Rectal smooth muscle tissue (tissue), 1 donor: Measurements from ENCODE around the gene SMARCAL1.

Experiments used
- H3K27ac ChIP-seq: one replicate; pipeline ENCODE4 v1.7.0; 2013; ENCODE audit warnings: low read depth, low read length, inconsistent platforms
- H3K27me3 ChIP-seq: one replicate; pipeline ENCODE4 v1.7.0; 2013; ENCODE audit warnings: low read length; ENCODE audit not compliant: control insufficient read depth, insufficient read depth
- H3K36me3 ChIP-seq: one replicate; pipeline ENCODE4 v1.7.0; 2013; ENCODE audit warnings: low read length; ENCODE audit not compliant: control insufficient read depth, insufficient read depth
- H3K4me1 ChIP-seq: one replicate; pipeline ENCODE4 v1.7.0; 2013; ENCODE audit warnings: low read length; ENCODE audit not compliant: control insufficient read depth, insufficient read depth
- H3K4me3 ChIP-seq: one replicate; pipeline ENCODE4 v1.7.0; 2013; ENCODE audit warnings: low read length
- H3K9ac ChIP-seq: one replicate; pipeline ENCODE4 v1.7.0; 2013; ENCODE audit warnings: low read length

Gene SMARCAL1

GRCh38 chr2:216404010-216404618, 8.2 kb upstream of the SMARCAL1 start:
- Histone ChIP-seq H3K4me3 (no peak overlapping the region), H3K4me1 (no peaks in the 10 kb centered on the region), H3K9ac (no peak overlapping the region), H3K36me3 (no peaks in the 10 kb centered on the region), H3K27me3 (no peaks in the 10 kb centered on the region), H3K27ac (no peak overlapping the region)

- H3K4me1 ChIP-seq, result no peaks in the 10 kb centered on the region
- no peak overlapping the region for H3K27ac ChIP-seq
- no peak overlapping the region for H3K9ac ChIP-seq
- no peak overlapping the region for H3K4me3 ChIP-seq
- no peaks in the 10 kb centered on the region for H3K27me3 ChIP-seq
- no peaks in the 10 kb centered on the region for H3K36me3 ChIP-seq
Observed at GRCh38 chr2:216405588-216405987, 6.7 kb upstream of the SMARCAL1 start.

- H3K36me3 ChIP-seq, result no peaks in the 10 kb centered on the region
- H3K27me3 ChIP-seq, result no peaks in the 10 kb centered on the region
- no peak overlapping the region for H3K9ac ChIP-seq
- no peak overlapping the region for H3K27ac ChIP-seq
- H3K4me1 ChIP-seq, result no peaks in the 10 kb centered on the region
- H3K4me3 ChIP-seq, result no peak overlapping the region
Observed at GRCh38 chr2:216406826-216407225, 5.5 kb upstream of the SMARCAL1 start.

- Histone ChIP-seq H3K36me3 (no peaks in the 10 kb centered on the region), H3K27me3 (no peaks in the 10 kb centered on the region), H3K9ac (no peak overlapping the region), H3K4me3 (no peak overlapping the region), H3K27ac (no peak overlapping the region), H3K4me1 (no peaks in the 10 kb centered on the region)
Observed at GRCh38 chr2:216408426-216409290, 3.6 kb upstream of the SMARCAL1 start.

- H3K9ac ChIP-seq, result no peak overlapping the region
- H3K36me3 ChIP-seq, result no peaks in the 10 kb centered on the region
- H3K4me1 ChIP-seq, result no peaks in the 10 kb centered on the region
- H3K4me3 ChIP-seq, result no peak overlapping the region
- no peaks in the 10 kb centered on the region for H3K27me3 ChIP-seq
- no peak overlapping the region for H3K27ac ChIP-seq
Observed at GRCh38 chr2:216410550-216410949, 1.7 kb upstream of the SMARCAL1 start.

GRCh38 chr2:216413882-216414281, 1.6 kb downstream of the SMARCAL1 start:
- no peak overlapping the region for H3K9ac ChIP-seq
- no peak overlapping the region for H3K4me3 ChIP-seq
- no peaks in the 10 kb centered on the region for H3K36me3 ChIP-seq
- H3K27ac ChIP-seq, result no peak overlapping the region
- no peaks in the 10 kb centered on the region for H3K27me3 ChIP-seq
- H3K4me1 ChIP-seq, result no peaks in the 10 kb centered on the region

- no peaks in the 10 kb centered on the region for H3K27me3 ChIP-seq
- no peak overlapping the region for H3K4me3 ChIP-seq
- H3K36me3 ChIP-seq, result no peaks in the 10 kb centered on the region
- no peak overlapping the region for H3K27ac ChIP-seq
- H3K4me1 ChIP-seq, result no peaks in the 10 kb centered on the region
- no peak overlapping the region for H3K9ac ChIP-seq
Observed at GRCh38 chr2:216414772-216415319, 2.6 kb downstream of the SMARCAL1 start.

GRCh38 chr2:216415541-216415940, 3.3 kb downstream of the SMARCAL1 start:
- Histone ChIP-seq H3K27me3 (no peaks in the 10 kb centered on the region), H3K4me3 (no peak overlapping the region)

GRCh38 chr2:216416571-216417307, 4.5 kb downstream of the SMARCAL1 start:
- Histone ChIP-seq H3K27me3 (no peaks in the 10 kb centered on the region), H3K27ac (no peak overlapping the region), H3K4me3 (no peak overlapping the region), H3K4me1 (no peaks in the 10 kb centered on the region), H3K36me3 (peaks cover 6% of the 10 kb centered on the region), H3K9ac (no peak overlapping the region)

More at GRCh38 chr2:216415541-216415940, 3.3 kb downstream of the SMARCAL1 start:
- Histone ChIP-seq H3K27ac (no peak overlapping the region), H3K9ac (no peak overlapping the region), H3K4me1 (no peaks in the 10 kb centered on the region), H3K36me3 (peaks cover 4% of the 10 kb centered on the region)

- H3K9ac ChIP-seq, result no peak overlapping the region
- no peaks in the 10 kb centered on the region for H3K27me3 ChIP-seq
- no peak overlapping the region for H3K4me3 ChIP-seq
- H3K36me3 ChIP-seq, result peaks cover 19% of the 10 kb centered on the region
- H3K27ac ChIP-seq, result no peak overlapping the region
- H3K4me1 ChIP-seq, result no peaks in the 10 kb centered on the region
Observed at GRCh38 chr2:216418981-216419380, 6.7 kb downstream of the SMARCAL1 start.

- Histone ChIP-seq H3K27me3 (no peaks in the 10 kb centered on the region), H3K9ac (no peak overlapping the region), H3K27ac (no peak overlapping the region), H3K4me1 (no peaks in the 10 kb centered on the region), H3K4me3 (no peak overlapping the region), H3K36me3 (peaks cover 23% of the 10 kb centered on the region)
Observed at GRCh38 chr2:216420367-216421101, 8.2 kb downstream of the SMARCAL1 start.

- H3K4me3 ChIP-seq, result no peak overlapping the region
- H3K9ac ChIP-seq, result no peak overlapping the region
- no peaks in the 10 kb centered on the region for H3K27me3 ChIP-seq
- H3K36me3 ChIP-seq, result peaks cover 25% of the 10 kb centered on the region
- no peak overlapping the region for H3K27ac ChIP-seq
- H3K4me1 ChIP-seq, result no peaks in the 10 kb centered on the region
Observed at GRCh38 chr2:216423071-216423470, 10.8 kb downstream of the SMARCAL1 start.
